Esophagus muscularis mucosa (tissue), 4 donors: ENCODE measurements around the gene CAPG. TPM values are rescaled to one million over a fixed set of nuclear protein-coding genes. Genes with fewer than 3 reads are reported as not detected.

Experiments
- DNase-seq: peaks from one replicate; pipeline ENCODE4 v3.0.0-alpha.2; 2017; ENCODE audit errors: extremely low spot score
- H3K27ac ChIP-seq, 4 donors: fragments of 200-600 bp; sonication (generic); replicated peaks in 1 of 4; 1 replicate in 3 of 4; 2 replicates in 1 of 4; pipeline ENCODE4 v1.5.1; 2016 to 2019; ENCODE audit warnings: mild to moderate bottlenecking in 1 of 4
- H3K27me3 ChIP-seq, 4 donors: fragments of 200-600 bp; sonication (generic); one replicate each; pipeline versions ENCODE4 v1.5.1 to v1.6.0; 2016 to 2019
- H3K36me3 ChIP-seq, 4 donors: fragments of 200-600 bp; sonication (generic); one replicate each; pipeline ENCODE4 v1.5.1; 2016 to 2019
- H3K4me1 ChIP-seq, 4 donors: fragments of 200-600 bp; sonication (generic); one replicate each; pipeline ENCODE4 v1.5.1; 2016 to 2019
- H3K4me3 ChIP-seq, 4 donors: fragments of 200-600 bp; sonication (generic); 1 replicate in 2 of 4; 2 replicates in 2 of 4; pipeline ENCODE4 v1.5.1; 2016 to 2019; ENCODE audit warnings: mild to moderate bottlenecking in 4 of 4, moderate library complexity in 1 of 4
- H3K9me3 ChIP-seq, 4 donors: fragments of 200-600 bp; sonication (generic); 1 replicate in 3 of 4; 2 replicates in 1 of 4; pipeline ENCODE4 v1.5.1; 2016 to 2019
- CTCF ChIP-seq, 3 experiments: fragments of 200-600 bp in 2 of 3; fragments of 450-650 bp in 1 of 3; sonication (generic) in 2 of 3; IDR thresholded peaks; one replicate each; pipeline ENCODE4 v1.5.1; 2017 to 2019; ENCODE audit warnings: antibody characterized with exemption in 3 of 3, mild to moderate bottlenecking in 2 of 3, moderate library complexity in 1 of 3
- EP300 ChIP-seq: sonication (generic); formaldehyde crosslinking; IDR thresholded peaks from one replicate; pipeline ENCODE4 v1.6.1; 2017; ENCODE audit warnings: antibody characterized with exemption
- POLR2A ChIP-seq: fragments of 450-650 bp; IDR thresholded peaks from one replicate; pipeline ENCODE4 v1.6.1; 2017; ENCODE audit warnings: antibody characterized with exemption, moderate library complexity, mild to moderate bottlenecking, low read depth
- POLR2AphosphoS5 ChIP-seq, 2 donors: sonication (generic); formaldehyde crosslinking; IDR thresholded peaks; one replicate each; pipeline ENCODE4 v1.6.1; 2017; ENCODE audit warnings: antibody characterized with exemption in 2 of 2
- WGBS: methylation state at CpG from one replicate; pipeline ENCODE4 v1.1.5; 2018; 5-methylcytosine and 5-hydroxymethylcytosine counted together
- intact Hi-C: fragments of 100-400 bp; cut with DNase I; formaldehyde crosslinking; loops from one replicate; pipeline ENCODE4 v1.15.1; 2023
- total RNA-seq, 4 donors: library from RNA; depleted of rRNA; stranded (reverse); fragments of >200 nt; gene quantifications; one replicate each; pipeline versions ENCODE4 v1.1.0 to v1.2.1, GENCODE V29; 2016

CAPG gene
- total RNA-seq, 4 donors from 2014 or later: 22.8 to 73.6 (median 30.8) TPM

GRCh38 chr2:85421260-85422071 is 11.3 kb upstream of the CAPG start:
- Histone ChIP-seq H3K4me1 (peaks cover 30 to 34% (median 33%) of the 10 kb centered on the region in 4 donors), H3K36me3 (no peaks in the 10 kb centered on the region), H3K27me3 (no peaks in the 10 kb centered on the region), H3K9me3 (no peaks in the 10 kb centered on the region), H3K27ac (peak overlapping the region; percentile 65 to 96 (median 76)), H3K4me3 (no peak overlapping the region)
- WGBS: 80% methylated on average over 13 of the region's 13 CpGs
- no peak for DNase-seq
- intact Hi-C loops: no loop called here
- TF ChIP-seq POLR2AphosphoS5 (IDR thresholded peaks at IDR 0.05) (no peak), POLR2A (no peak), CTCF (IDR thresholded peaks at IDR 0.05) (no peak), EP300 (no peak)

DNA sequence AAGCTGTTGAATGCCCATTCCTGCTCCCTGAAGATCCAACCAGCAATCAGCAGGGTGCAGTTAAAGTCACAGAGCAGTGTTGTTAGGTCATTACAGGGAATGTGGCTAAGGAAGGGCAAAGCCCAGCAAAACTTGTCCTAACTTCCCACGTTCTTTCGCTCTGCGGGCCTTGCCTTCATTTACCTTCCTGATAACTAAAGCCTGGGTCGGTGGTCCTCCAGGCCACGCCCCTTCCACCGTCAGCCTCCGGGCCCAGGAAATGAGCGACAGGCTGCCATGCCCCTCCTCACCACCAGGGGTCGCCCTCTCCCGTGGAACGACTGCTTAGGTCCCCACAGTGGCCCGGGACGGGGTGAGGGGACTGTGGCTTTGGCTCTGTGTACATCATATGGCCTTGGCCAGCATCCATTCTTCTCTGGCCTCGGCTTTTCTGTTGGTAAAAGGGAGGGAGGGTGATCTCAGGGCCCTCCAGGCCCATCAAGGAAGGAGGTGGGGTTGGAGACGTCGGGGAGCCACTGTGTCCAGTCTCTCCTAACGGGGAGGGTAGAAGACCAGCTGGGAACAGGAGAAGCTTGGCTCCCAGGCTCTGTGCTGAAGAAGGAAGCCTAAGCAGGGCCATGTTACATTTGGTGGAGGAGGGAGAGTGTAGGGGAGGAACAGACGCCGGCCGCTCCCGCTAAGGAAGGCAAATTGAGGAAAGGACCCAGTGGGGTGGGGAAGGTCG is 10.5 kb upstream of the CAPG start:
- TF ChIP-seq POLR2A (no peak), POLR2AphosphoS5 (IDR thresholded peaks at IDR 0.05) (peak; percentile 63 to 79), CTCF (IDR thresholded peaks at IDR 0.05) (peak in 2 of 3 experiments; percentile 100)
- peak; percentile 97 for DNase-seq
- Histone ChIP-seq H3K27ac (peak overlapping the region; percentile 65 to 96 (median 90)), H3K9me3 (no peaks in the 10 kb centered on the region), H3K4me3 (peak overlapping the region; percentile 20 to 32 (median 24)), H3K4me1 (peaks cover 30 to 34% (median 33%) of the 10 kb centered on the region in 4 donors), H3K27me3 (no peaks in the 10 kb centered on the region), H3K36me3 (no peaks in the 10 kb centered on the region)
- intact Hi-C loops: loop anchor here (1.0 kb wide), 1 partner anchor 131 kb away; no protein-coding TSS in a partner anchor
- 21% methylated on average over 21 of the region's 22 CpGs for WGBS

DNA sequence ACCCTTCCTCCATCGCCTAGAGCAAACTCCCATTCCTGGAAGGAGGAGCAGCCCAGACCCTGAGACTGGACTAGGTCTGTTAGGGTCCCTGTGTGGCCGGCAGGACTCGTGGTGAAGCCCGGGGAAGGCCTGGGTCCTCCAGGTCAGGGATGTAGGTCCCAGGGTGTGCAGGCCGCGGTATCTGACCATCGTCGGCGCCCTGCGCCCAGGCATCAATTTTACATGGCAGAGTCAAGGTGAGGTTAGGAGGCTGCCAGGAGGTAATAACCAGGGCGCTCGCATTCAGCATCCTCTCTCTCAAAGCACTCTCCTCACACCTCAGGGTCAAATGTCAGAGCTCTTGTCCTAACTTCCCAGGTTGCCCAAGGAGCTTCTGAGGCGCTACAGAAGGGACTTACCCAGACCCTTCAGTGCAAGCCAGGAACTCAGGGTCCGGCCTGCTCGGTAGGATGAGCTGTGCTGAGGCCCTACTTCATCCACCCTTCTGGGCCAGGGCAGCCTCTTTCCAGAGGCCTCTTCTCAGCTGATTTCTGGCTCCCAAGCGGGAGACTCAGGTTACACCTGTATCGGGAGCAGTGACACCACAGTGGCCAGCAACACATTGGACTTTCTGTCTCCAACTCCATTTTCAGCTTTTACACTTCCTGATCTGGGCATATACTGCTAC is 9.0 kb upstream of the CAPG start:
- Histone ChIP-seq H3K36me3 (no peaks in the 10 kb centered on the region), H3K4me3 (peak overlapping the region; percentile 61 to 81 (median 67)), H3K9me3 (no peaks in the 10 kb centered on the region), H3K4me1 (peaks cover 30 to 39% (median 36%) of the 10 kb centered on the region in 4 donors), H3K27ac (peak overlapping the region; percentile 87 to 96 (median 90)), H3K27me3 (no peaks in the 10 kb centered on the region)
- DNase-seq: no peak
- 89% methylated on average over 7 of the region's 17 CpGs for WGBS
- intact Hi-C loops: no loop called here
- TF ChIP-seq POLR2AphosphoS5 (IDR thresholded peaks at IDR 0.05) (no peak), POLR2A (no peak), CTCF (IDR thresholded peaks at IDR 0.05) (no peak), EP300 (no peak)

- H3K4me1 ChIP-seq: peaks cover 35 to 47% (median 44%) of the 10 kb centered on the region in 4 donors
- 0% methylated on average over 7 of the region's 57 CpGs for WGBS
- peak; percentile 97 for DNase-seq
- peaks cover 0 to 3% (median 0%) of the 10 kb centered on the region in 4 donors for H3K27me3 ChIP-seq
- no peak for TF ChIP-seq CTCF (IDR thresholded peaks at IDR 0.05)
- TF ChIP-seq POLR2A: peak; percentile 40
- TF ChIP-seq POLR2AphosphoS5 (IDR thresholded peaks at IDR 0.05): peak; percentile 75 to 94
- intact Hi-C loops: no loop called here
- H3K27ac ChIP-seq: peak within 1 kb of the TSS; percentile 87 to 96 (median 90)
- no peaks in the 10 kb centered on the region for H3K36me3 ChIP-seq
- H3K9me3 ChIP-seq: no peaks in the 10 kb centered on the region
- H3K4me3 ChIP-seq: peak within 1 kb of the TSS; percentile 61 to 81 (median 67)
These were observed 8.2 kb upstream of the CAPG start, which contains the start of gene SH2D6 for GRCh38 chr2:85418132-85419008. SH2D6 (plus strand) TSS chr2:85418714; CDS start chr2:85429466, 10,752 bp downstream.
